Hepatocyte (in vitro differentiated cells): ENCODE measurements around the gene S100A6. TPM values are rescaled to one million over a fixed set of nuclear protein-coding genes. Genes with fewer than 3 reads are reported as not detected.

ENCODE experiments used
- DNase-seq: peaks from one replicate; pipeline ENCODE4 v3.0.0-alpha.2; 2016; ENCODE audit warnings: low spot score
- H2AFZ ChIP-seq: fragments of 200-600 bp; sonication (generic); 2 replicates; pipeline ENCODE4 v1.6.0; 2016; ENCODE audit warnings: antibody characterized with exemption, mild to moderate bottlenecking
- H3K27ac ChIP-seq: fragments of 200-600 bp; sonication (generic); 2 replicates; pipeline ENCODE4 v1.5.1; 2016; ENCODE audit warnings: mild to moderate bottlenecking
- H3K27me3 ChIP-seq: fragments of 200-600 bp; sonication (generic); 2 replicates; pipeline ENCODE4 v1.6.1; 2016
- H3K36me3 ChIP-seq: fragments of 200-600 bp; sonication (generic); replicated peaks from 2 replicates; pipeline ENCODE4 v1.5.1; 2016; ENCODE audit warnings: low read depth; ENCODE audit not compliant: insufficient read depth
- H3K4me1 ChIP-seq: fragments of 200-600 bp; sonication (generic); 2 replicates; pipeline ENCODE4 v1.5.1; 2016; ENCODE audit warnings: mild to moderate bottlenecking, moderate library complexity; ENCODE audit not compliant: insufficient read depth
- H3K4me2 ChIP-seq: fragments of 200-600 bp; sonication (generic); 2 replicates; pipeline ENCODE4 v1.6.0; 2016
- H3K4me3 ChIP-seq: fragments of 200-600 bp; sonication (generic); 2 replicates; pipeline ENCODE4 v1.5.1; 2016; ENCODE audit warnings: mild to moderate bottlenecking
- H3K79me2 ChIP-seq: fragments of 200-600 bp; sonication (generic); 2 replicates; pipeline ENCODE4 v1.6.0; 2017; ENCODE audit warnings: mild to moderate bottlenecking
- H3K9me2 ChIP-seq: fragments of 200-600 bp; sonication (generic); replicated peaks from 2 replicates; pipeline ENCODE4 v1.6.0; 2017; ENCODE audit warnings: mild to moderate bottlenecking; ENCODE audit not compliant: insufficient read depth
- H3K9me3 ChIP-seq: fragments of 200-600 bp; sonication (generic); 2 replicates; pipeline ENCODE4 v1.5.1; 2016; ENCODE audit warnings: low read depth, mild to moderate bottlenecking
- H4K20me1 ChIP-seq: fragments of 200-600 bp; sonication (generic); 2 replicates; pipeline ENCODE4 v1.6.0; 2016; ENCODE audit warnings: mild to moderate bottlenecking; ENCODE audit not compliant: insufficient read depth, poor library complexity, severe bottlenecking
- EZH2 ChIP-seq: fragments of 200-600 bp; sonication (generic); IDR thresholded peaks from 2 replicates; pipeline ENCODE4 v1.6.1; 2016; ENCODE audit warnings: antibody characterized with exemption, mild to moderate bottlenecking, borderline replicate concordance
- EZH2phosphoT487 ChIP-seq: fragments of 200-600 bp; sonication (generic); IDR thresholded peaks from one replicate; pipeline ENCODE4 v1.6.1; 2018; ENCODE audit warnings: antibody characterized with exemption, mild to moderate bottlenecking, low read depth, moderate library complexity; ENCODE audit not compliant: unreplicated experiment, severe bottlenecking
- WGBS: methylation state at CpG from one replicate; pipeline ENCODE4 v1.1.6; 2016; ENCODE audit warnings: low lambda C conversion rate; ENCODE audit errors: missing lambda C conversion rate; 5-methylcytosine and 5-hydroxymethylcytosine counted together
- polyA plus RNA-seq: library from polyadenylated mRNA; unstranded; fragments of >200 nt; fragmentation: Nextera tagmentation; extraction: Ambion mirVana; gene quantifications from 2 replicates; pipeline ENCODE4 v1.2.1, GENCODE V29; 2016
- total RNA-seq: library from RNA; depleted of rRNA; stranded (reverse); fragments of >200 nt; gene quantifications from 2 replicates; pipeline ENCODE4 v1.2.3, GENCODE V29; 2014
- TF ChIP-seq, protein P1 (sequence below): fragments of 200-600 bp; sonication (generic); IDR thresholded peaks from 2 replicates; pipeline ENCODE4 v1.5.1; 2016; ENCODE audit warnings: antibody characterized with exemption, mild to moderate bottlenecking; ENCODE audit not compliant: poor library complexity

Gene S100A6
- total and polyA plus RNA-seq, 2 experiments from 2014 or later, result 173 to 657 TPM

DNA sequence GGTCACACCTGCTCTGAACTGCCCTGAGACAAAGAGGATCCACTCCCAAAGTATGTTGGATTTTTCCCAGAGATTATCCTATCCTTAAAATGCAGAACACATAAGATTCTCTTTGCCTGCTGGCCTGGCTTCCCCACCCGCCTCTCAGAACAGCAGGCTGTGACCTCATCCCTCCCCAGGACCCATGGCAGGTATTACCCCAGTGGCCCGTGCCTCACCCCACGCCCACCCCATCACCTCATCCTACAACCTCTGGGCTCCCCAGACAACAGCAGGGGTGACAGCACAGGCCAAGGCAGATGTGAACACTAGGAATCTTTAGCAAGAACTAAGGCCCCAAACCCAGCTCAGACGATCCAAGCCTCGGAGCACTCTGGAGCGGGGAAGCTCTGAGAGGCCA lies 40.3 kb downstream of the S100A6 start:
- Histone ChIP-seq H4K20me1 (no peaks in the 10 kb centered on the region), H3K27ac (no peak overlapping the region), H3K4me1 (no peaks in the 10 kb centered on the region), H3K27me3 (no peaks in the 10 kb centered on the region), H3K4me2 (no peak overlapping the region), H3K4me3 (no peak overlapping the region), H2AFZ (no peak overlapping the region), H3K79me2 (no peaks in the 10 kb centered on the region), H3K9me3 (no peaks in the 10 kb centered on the region), H3K36me3 (no peaks in the 10 kb centered on the region), H3K9me2 (no peaks in the 10 kb centered on the region)
- 75% methylated on average over 5 of the region's 6 CpGs for WGBS
- TF ChIP-seq EZH2, result no peak
- TF ChIP-seq, protein P1, sequence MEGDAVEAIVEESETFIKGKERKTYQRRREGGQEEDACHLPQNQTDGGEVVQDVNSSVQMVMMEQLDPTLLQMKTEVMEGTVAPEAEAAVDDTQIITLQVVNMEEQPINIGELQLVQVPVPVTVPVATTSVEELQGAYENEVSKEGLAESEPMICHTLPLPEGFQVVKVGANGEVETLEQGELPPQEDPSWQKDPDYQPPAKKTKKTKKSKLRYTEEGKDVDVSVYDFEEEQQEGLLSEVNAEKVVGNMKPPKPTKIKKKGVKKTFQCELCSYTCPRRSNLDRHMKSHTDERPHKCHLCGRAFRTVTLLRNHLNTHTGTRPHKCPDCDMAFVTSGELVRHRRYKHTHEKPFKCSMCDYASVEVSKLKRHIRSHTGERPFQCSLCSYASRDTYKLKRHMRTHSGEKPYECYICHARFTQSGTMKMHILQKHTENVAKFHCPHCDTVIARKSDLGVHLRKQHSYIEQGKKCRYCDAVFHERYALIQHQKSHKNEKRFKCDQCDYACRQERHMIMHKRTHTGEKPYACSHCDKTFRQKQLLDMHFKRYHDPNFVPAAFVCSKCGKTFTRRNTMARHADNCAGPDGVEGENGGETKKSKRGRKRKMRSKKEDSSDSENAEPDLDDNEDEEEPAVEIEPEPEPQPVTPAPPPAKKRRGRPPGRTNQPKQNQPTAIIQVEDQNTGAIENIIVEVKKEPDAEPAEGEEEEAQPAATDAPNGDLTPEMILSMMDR, result no peak
- TF ChIP-seq EZH2phosphoT487, result no peak
- no peak for DNase-seq

DNA sequence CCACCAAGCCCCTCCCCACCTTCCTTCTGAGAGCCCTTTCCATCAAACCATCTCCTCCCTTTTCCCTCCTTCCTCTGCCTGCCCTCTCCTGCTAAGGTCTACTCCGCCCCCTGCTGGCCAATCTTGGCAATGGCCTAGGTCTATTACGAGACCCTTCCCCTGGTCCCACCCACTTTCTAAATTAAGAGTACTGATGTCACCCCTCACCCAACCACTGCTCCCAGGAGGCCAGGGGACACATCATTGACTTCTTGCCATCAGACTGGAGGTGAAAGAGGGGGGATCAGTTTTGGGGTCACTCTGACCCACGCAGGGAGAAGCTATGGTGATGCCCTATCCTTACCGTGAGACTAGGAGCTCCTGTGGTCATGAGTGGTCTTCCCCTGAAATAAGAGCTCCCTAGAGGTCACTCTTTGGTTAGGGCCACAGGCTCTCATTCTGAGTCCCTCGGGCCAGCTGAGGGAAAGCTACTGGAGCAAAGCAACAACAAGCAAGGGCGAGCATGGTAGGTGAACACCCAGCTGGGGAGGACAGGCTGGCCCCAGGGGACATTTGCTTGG lies 40.7 kb downstream of the S100A6 start:
- Histone ChIP-seq H3K9me2 (no peaks in the 10 kb centered on the region), H3K27me3 (no peaks in the 10 kb centered on the region), H3K4me2 (no peak overlapping the region), H3K9me3 (no peaks in the 10 kb centered on the region), H3K27ac (no peak overlapping the region), H3K36me3 (no peaks in the 10 kb centered on the region), H3K79me2 (no peaks in the 10 kb centered on the region), H4K20me1 (no peaks in the 10 kb centered on the region), H3K4me1 (peaks cover 1% of the 10 kb centered on the region), H2AFZ (no peak overlapping the region), H3K4me3 (no peak overlapping the region)
- no peak for TF ChIP-seq EZH2
- TF ChIP-seq, protein P1, result peak; percentile 91
- WGBS, result 33% methylated on average over 6 of the region's 6 CpGs
- peak; percentile 86 for DNase-seq

DNA sequence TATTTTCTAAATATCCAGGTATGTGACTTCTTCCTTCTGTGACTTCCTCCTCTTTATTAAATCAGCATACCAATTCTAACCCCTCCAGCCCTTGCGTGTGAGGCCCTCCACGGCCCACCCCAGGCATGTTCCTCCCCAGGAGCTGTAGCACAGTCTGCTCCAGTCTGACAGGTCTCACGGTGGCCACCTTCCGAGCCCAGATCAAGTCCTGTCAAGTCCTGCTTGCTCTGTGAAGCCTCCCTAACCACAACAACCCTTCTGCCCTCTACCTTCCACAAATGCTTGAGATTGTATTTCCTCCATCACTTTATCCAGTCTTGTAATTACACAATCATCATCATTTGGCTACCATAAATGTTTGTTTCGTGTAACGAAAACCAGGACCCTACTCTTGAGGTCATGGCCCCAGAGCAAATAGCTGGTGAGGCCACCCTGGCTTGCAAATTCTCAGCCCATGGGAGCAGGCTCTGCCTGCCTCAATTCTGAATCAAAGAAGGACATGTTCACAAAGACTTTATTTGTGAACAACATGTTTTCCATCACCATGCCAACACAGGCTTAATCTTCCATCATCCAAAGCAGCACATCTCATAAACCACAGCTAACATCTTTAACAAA lies 42.3 kb downstream of the S100A6 start:
- H3K27me3 ChIP-seq, result no peaks in the 10 kb centered on the region
- no peak overlapping the region for H3K4me2 ChIP-seq
- H3K4me1 ChIP-seq, result peaks cover 3% of the 10 kb centered on the region
- 62% methylated on average over 6 of the region's 6 CpGs for WGBS
- no peaks in the 10 kb centered on the region for H3K79me2 ChIP-seq
- no peaks in the 10 kb centered on the region for H3K36me3 ChIP-seq
- no peaks in the 10 kb centered on the region for H4K20me1 ChIP-seq
- TF ChIP-seq EZH2, result no peak
- TF ChIP-seq, protein P1, result no peak
- no peak for TF ChIP-seq EZH2phosphoT487
- H3K9me2 ChIP-seq, result no peaks in the 10 kb centered on the region
- no peak overlapping the region for H3K4me3 ChIP-seq
- no peaks in the 10 kb centered on the region for H3K9me3 ChIP-seq
- H3K27ac ChIP-seq, result no peak overlapping the region
- DNase-seq, result no peak
- no peak overlapping the region for H2AFZ ChIP-seq
